GM18909 (cell line): Measurements from ENCODE around the gene PEAK3.

ENCODE experiments used
- ATAC-seq: cut with Tn5 transposase; IDR thresholded peaks from one replicate; pipeline ENCODE4 v1.9.1; 2021; ENCODE audit warnings: mild to moderate bottlenecking; ENCODE audit not compliant: unreplicated experiment, poor library complexity

The PEAK3 gene

GRCh38 chr19:2315818-2316353, 33.9 kb upstream of the PEAK3 start:
- ATAC-seq = no peak

- no peak for ATAC-seq
Measured at GRCh38 chr19:2315121-2315817, 33.3 kb upstream of the PEAK3 start.

GRCh38 chr19:2312820-2313501, 31.0 kb upstream of the PEAK3 start:
- ATAC-seq = no peak

- ATAC-seq = no peak
Measured at GRCh38 chr19:2311093-2311492, 29.1 kb upstream of the PEAK3 start.

GRCh38 chr19:2309734-2310362, 27.9 kb upstream of the PEAK3 start:
- ATAC-seq = no peak

- no peak for ATAC-seq
Measured at GRCh38 chr19:2308114-2308556, 26.2 kb upstream of the PEAK3 start, which contains the start of gene LINGO3. Gene LINGO3, minus strand, starts transcription at chr19:2308154. Its CDS starts 16,378 bp downstream, at chr19:2291776.

GRCh38 chr19:2307518-2308012, 25.6 kb upstream of the PEAK3 start:
- ATAC-seq = no peak

GRCh38 chr19:2306971-2307370, 25.0 kb upstream of the PEAK3 start:
- ATAC-seq = no peak

GRCh38 chr19:2306281-2306806, 24.4 kb upstream of the PEAK3 start:
- ATAC-seq = no peak

- ATAC-seq = no peak
Measured at GRCh38 chr19:2305452-2306280, 23.7 kb upstream of the PEAK3 start.

- ATAC-seq = no peak
Measured at GRCh38 chr19:2303211-2303798, 21.3 kb upstream of the PEAK3 start.

- no peak for ATAC-seq
Measured at GRCh38 chr19:2302319-2303210, 20.6 kb upstream of the PEAK3 start.

- ATAC-seq = no peak
Measured at GRCh38 chr19:2300533-2300932, 18.6 kb upstream of the PEAK3 start.

- ATAC-seq = no peak
Measured at GRCh38 chr19:2296141-2296540, 14.2 kb upstream of the PEAK3 start.

GRCh38 chr19:2294687-2295335, 12.8 kb upstream of the PEAK3 start:
- no peak for ATAC-seq

- no peak for ATAC-seq
Measured at GRCh38 chr19:2291185-2291751, 9.3 kb upstream of the PEAK3 start.

GRCh38 chr19:2290441-2291184, 8.6 kb upstream of the PEAK3 start:
- no peak for ATAC-seq
